HEK293 (cell line): Measurements from ENCODE around the gene WNT16.

Experiments used
- CTCF ChIA-PET: fragments of 350-600 bp; formaldehyde crosslinking; extraction: SDS; loops from one replicate; lab custom pipeline; 2021; ENCODE audit warnings: antibody characterized with exemption; lab: Yijun Ruan, JAX
- POLR2A ChIA-PET: fragments of 300-600 bp; formaldehyde crosslinking; extraction: SDS; loops from one replicate; lab custom pipeline; 2020; ENCODE audit warnings: antibody characterized with exemption, inconsistent platforms; lab: Yijun Ruan, JAX
- H3K27ac ChIP-seq: fragments of 200-500 bp; sonication (Bioruptor generic); 2 replicates; pipeline ENCODE4 v1.5.1; 2014; ENCODE audit warnings: low read depth, low read length, control low read depth, inconsistent platforms; ENCODE audit errors: extremely low read depth
- H3K36me3 ChIP-seq, 2 experiments: fragments of 200-500 bp in 1 of 2; sonication (Bioruptor generic) in 1 of 2; 1 replicate in 1 of 2; 2 replicates in 1 of 2; pipeline ENCODE4 v1.5.1; 2014 to 2017; ENCODE audit warnings: inconsistent platforms in 2 of 2, low read length in 2 of 2; ENCODE audit not compliant: control insufficient read depth in 2 of 2, insufficient read depth in 1 of 2
- H3K4me1 ChIP-seq: fragments of 200-500 bp; sonication (Bioruptor generic); 2 replicates; pipeline ENCODE4 v1.5.1; 2014; ENCODE audit warnings: mild to moderate bottlenecking, low read length, inconsistent platforms; ENCODE audit not compliant: control insufficient read depth, insufficient read depth
- H3K4me3 ChIP-seq: 2 replicates; pipeline ENCODE4 v1.5.1; 2011; ENCODE audit warnings: low read depth, mild to moderate bottlenecking, control low read depth, low read length, moderate library complexity
- H3K9me3 ChIP-seq: fragments of 200-500 bp; sonication (Bioruptor generic); 2 replicates; pipeline ENCODE4 v1.5.1; 2014; ENCODE audit warnings: low read depth, low read length, inconsistent platforms; ENCODE audit not compliant: control insufficient read depth, insufficient read depth
- BCL11A ChIP-seq: fragments of 450-650 bp; formaldehyde crosslinking; IDR thresholded peaks from 2 replicates; pipeline ENCODE4 v1.5.1; 2016; ENCODE audit warnings: low read depth, missing biosample characterization, missing genetic modification characterization
- GLI4 ChIP-seq: fragments of 450-650 bp; formaldehyde crosslinking; IDR thresholded peaks from 2 replicates; pipeline ENCODE4 v1.5.1; 2016; ENCODE audit warnings: missing biosample characterization, missing genetic modification characterization
- IKZF3 ChIP-seq: fragments of 450-650 bp; IDR thresholded peaks from 2 replicates; pipeline ENCODE4 v1.5.0; 2018; ENCODE audit warnings: missing biosample characterization, mild to moderate bottlenecking, missing genetic modification characterization, moderate library complexity
- REPIN1 ChIP-seq: fragments of 450-650 bp; formaldehyde crosslinking; IDR thresholded peaks from 2 replicates; pipeline ENCODE4 v1.5.1; 2017; ENCODE audit warnings: missing biosample characterization, missing genetic modification characterization, low read depth
- SCRT2 ChIP-seq: fragments of 450-650 bp; formaldehyde crosslinking; IDR thresholded peaks from 2 replicates; pipeline ENCODE4 v1.5.1; 2016; ENCODE audit warnings: missing biosample characterization, missing genetic modification characterization
- YY2 ChIP-seq: fragments of 450-650 bp; formaldehyde crosslinking; IDR thresholded peaks from 2 replicates; pipeline ENCODE4 v1.5.1; 2016; ENCODE audit warnings: missing biosample characterization, missing genetic modification characterization
- ZFP41 ChIP-seq: fragments of 450-650 bp; formaldehyde crosslinking; IDR thresholded peaks from 2 replicates; pipeline ENCODE4 v1.5.1; 2016; ENCODE audit warnings: missing biosample characterization, missing genetic modification characterization, borderline replicate concordance
- ZNF10 ChIP-seq: fragments of 450-650 bp; formaldehyde crosslinking; IDR thresholded peaks from 2 replicates; pipeline ENCODE4 v1.5.1; 2017; ENCODE audit warnings: missing biosample characterization, missing genetic modification characterization
- ZNF16 ChIP-seq: fragments of 450-650 bp; formaldehyde crosslinking; IDR thresholded peaks from 2 replicates; pipeline ENCODE4 v1.5.1; 2016; ENCODE audit warnings: low read depth, missing biosample characterization, missing genetic modification characterization
- ZNF19 ChIP-seq: fragments of 450-650 bp; formaldehyde crosslinking; IDR thresholded peaks from 2 replicates; pipeline ENCODE4; 2016; ENCODE audit warnings: missing biosample characterization, missing genetic modification characterization, low read depth
- ZNF239 ChIP-seq: fragments of 450-650 bp; formaldehyde crosslinking; IDR thresholded peaks from 2 replicates; pipeline ENCODE4 v1.5.1; 2016; ENCODE audit warnings: missing biosample characterization, missing genetic modification characterization
- ZNF311 ChIP-seq: fragments of 450-650 bp; formaldehyde crosslinking; IDR thresholded peaks from 2 replicates; pipeline ENCODE4 v1.5.1; 2017; ENCODE audit warnings: missing biosample characterization, missing genetic modification characterization, borderline replicate concordance
- ZNF404 ChIP-seq: fragments of 450-650 bp; formaldehyde crosslinking; IDR thresholded peaks from 2 replicates; pipeline ENCODE4 v1.5.1; 2017; ENCODE audit warnings: missing biosample characterization, missing genetic modification characterization
- ZSCAN16 ChIP-seq: fragments of 450-650 bp; formaldehyde crosslinking; IDR thresholded peaks from 2 replicates; pipeline ENCODE4 v1.5.1; 2016; ENCODE audit warnings: missing biosample characterization, missing genetic modification characterization
- TF ChIP-seq, protein P1 (sequence below): fragments of 450-650 bp; formaldehyde crosslinking; IDR thresholded peaks from 2 replicates; pipeline ENCODE4 v1.5.1; 2016; ENCODE audit warnings: missing biosample characterization, missing genetic modification characterization
- TF ChIP-seq, protein P2 (sequence below): fragments of 450-650 bp; formaldehyde crosslinking; IDR thresholded peaks from 2 replicates; pipeline ENCODE4 v1.5.1; 2016; ENCODE audit warnings: missing biosample characterization, missing genetic modification characterization
- TF ChIP-seq, protein P3 (sequence below): fragments of 450-650 bp; formaldehyde crosslinking; IDR thresholded peaks from 2 replicates; pipeline ENCODE4 v1.5.1; 2017; ENCODE audit warnings: missing biosample characterization, missing genetic modification characterization

Gene WNT16

DNA sequence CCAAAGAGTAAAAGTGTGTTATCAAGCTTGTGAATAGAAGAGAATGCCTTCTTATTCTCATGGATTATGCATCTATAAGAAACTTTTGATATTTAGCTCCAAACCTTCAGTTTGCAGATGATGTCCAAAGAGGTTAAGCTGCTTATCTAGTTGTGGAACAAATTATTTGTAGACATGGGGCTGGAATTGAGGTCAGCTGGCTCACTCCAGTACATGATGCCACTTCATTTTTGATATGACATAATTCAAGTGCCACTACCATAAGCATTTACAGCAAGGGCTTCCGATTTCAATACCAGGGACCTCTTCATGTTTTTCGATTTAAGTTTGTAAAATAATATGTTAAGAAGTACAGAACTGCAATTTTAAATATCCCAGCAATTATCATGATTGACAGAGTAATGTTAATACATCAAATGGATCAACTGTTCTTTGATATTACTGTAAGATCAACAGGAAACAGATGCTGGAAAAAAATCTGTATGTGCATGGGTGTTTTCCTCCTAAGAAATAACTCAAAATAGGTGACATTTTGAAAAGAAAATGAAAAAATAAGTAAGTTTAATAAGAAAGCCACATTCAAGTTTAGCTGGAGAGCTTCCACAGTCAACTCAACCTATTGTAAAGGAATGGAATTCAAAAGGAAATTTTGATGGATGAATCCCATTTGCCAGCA, 54.6 kb downstream of the WNT16 start:
- CTCF ChIA-PET = interaction anchor here (0.8 to 1.3 kb wide), 3 partner anchors 13 to 160 kb away, joined by 3 to 4 read pairs (median 3); no protein-coding TSS in a partner anchor
- Histone ChIP-seq H3K4me3 (no peak overlapping the region), H3K9me3 (no peaks in the 10 kb centered on the region), H3K36me3 (peaks cover under 1 to 11% of the 10 kb centered on the region in 2 experiments; a peak in 1 of 3 replicates), H3K27ac (no peak overlapping the region), H3K4me1 (no peaks in the 10 kb centered on the region)
- POLR2A ChIA-PET = no interaction called here
- no peak for TF ChIP-seq BCL11A (tag by site-specific recombination)
- TF ChIP-seq ZNF311 (tag by site-specific recombination) = no peak
- TF ChIP-seq ZSCAN16 (tag by site-specific recombination) = no peak
- TF ChIP-seq ZNF16 = no peak
- TF ChIP-seq ZNF10 (tag by site-specific recombination) = no peak
- TF ChIP-seq REPIN1 (tag by site-specific recombination) = no peak
- TF ChIP-seq, protein P1, sequence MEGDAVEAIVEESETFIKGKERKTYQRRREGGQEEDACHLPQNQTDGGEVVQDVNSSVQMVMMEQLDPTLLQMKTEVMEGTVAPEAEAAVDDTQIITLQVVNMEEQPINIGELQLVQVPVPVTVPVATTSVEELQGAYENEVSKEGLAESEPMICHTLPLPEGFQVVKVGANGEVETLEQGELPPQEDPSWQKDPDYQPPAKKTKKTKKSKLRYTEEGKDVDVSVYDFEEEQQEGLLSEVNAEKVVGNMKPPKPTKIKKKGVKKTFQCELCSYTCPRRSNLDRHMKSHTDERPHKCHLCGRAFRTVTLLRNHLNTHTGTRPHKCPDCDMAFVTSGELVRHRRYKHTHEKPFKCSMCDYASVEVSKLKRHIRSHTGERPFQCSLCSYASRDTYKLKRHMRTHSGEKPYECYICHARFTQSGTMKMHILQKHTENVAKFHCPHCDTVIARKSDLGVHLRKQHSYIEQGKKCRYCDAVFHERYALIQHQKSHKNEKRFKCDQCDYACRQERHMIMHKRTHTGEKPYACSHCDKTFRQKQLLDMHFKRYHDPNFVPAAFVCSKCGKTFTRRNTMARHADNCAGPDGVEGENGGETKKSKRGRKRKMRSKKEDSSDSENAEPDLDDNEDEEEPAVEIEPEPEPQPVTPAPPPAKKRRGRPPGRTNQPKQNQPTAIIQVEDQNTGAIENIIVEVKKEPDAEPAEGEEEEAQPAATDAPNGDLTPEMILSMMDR = no peak
- no peak for TF ChIP-seq IKZF3 (tag by site-specific recombination)
- no peak for TF ChIP-seq GLI4 (tag by site-specific recombination)
- TF ChIP-seq ZNF404 (tag by site-specific recombination) = no peak
- TF ChIP-seq, protein P2, sequence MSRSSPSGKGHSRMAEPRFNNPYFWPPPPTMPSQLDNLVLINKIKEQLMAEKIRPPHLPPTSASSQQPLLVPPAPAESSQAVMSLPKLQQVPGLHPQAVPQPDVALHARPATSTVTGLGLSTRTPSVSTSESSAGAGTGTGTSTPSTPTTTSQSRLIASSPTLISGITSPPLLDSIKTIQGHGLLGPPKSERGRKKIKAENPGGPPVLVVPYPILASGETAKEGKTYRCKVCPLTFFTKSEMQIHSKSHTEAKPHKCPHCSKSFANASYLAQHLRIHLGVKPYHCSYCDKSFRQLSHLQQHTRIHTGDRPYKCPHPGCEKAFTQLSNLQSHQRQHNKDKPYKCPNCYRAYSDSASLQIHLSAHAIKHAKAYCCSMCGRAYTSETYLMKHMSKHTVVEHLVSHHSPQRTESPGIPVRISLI = no peak
- no peak for TF ChIP-seq ZNF19
- no peak for TF ChIP-seq YY2 (tag by site-specific recombination)
- no peak for TF ChIP-seq SCRT2 (tag by site-specific recombination)

DNA sequence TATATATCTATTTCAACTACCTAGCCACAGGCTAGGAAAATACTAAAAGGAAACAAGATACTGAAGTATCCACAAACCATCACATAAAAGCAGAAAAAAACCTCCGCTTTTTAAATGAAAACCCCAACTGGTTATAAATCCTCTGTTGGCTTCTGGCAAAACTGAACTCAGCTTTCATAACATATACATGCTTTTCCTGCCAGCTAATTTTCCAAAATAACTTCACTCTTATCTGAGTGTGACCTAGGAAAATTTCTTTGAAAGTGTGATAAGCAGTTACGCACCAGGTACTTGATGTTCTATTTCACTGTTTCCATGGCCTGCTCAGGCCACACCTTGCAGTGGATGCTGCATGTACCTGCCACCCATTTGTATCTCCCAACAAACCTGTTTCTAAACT, 55.5 kb downstream of the WNT16 start:
- no peaks in the 10 kb centered on the region for H3K9me3 ChIP-seq
- ChIA-PET CTCF (interaction anchor here (1.3 kb wide), 1 partner anchor 12 kb away, joined by 4 read pairs; no protein-coding TSS in a partner anchor), POLR2A (no interaction called here)
- H3K27ac ChIP-seq = no peak overlapping the region
- no peaks in the 10 kb centered on the region for H3K4me1 ChIP-seq
- H3K4me3 ChIP-seq = no peak overlapping the region
- peaks cover 0 to 9% of the 10 kb centered on the region in 2 experiments; a peak in 1 of 3 replicates for H3K36me3 ChIP-seq
- TF ChIP-seq, protein P3, sequence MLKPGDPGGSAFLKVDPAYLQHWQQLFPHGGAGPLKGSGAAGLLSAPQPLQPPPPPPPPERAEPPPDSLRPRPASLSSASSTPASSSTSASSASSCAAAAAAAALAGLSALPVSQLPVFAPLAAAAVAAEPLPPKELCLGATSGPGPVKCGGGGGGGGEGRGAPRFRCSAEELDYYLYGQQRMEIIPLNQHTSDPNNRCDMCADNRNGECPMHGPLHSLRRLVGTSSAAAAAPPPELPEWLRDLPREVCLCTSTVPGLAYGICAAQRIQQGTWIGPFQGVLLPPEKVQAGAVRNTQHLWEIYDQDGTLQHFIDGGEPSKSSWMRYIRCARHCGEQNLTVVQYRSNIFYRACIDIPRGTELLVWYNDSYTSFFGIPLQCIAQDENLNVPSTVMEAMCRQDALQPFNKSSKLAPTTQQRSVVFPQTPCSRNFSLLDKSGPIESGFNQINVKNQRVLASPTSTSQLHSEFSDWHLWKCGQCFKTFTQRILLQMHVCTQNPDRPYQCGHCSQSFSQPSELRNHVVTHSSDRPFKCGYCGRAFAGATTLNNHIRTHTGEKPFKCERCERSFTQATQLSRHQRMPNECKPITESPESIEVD (tag by site-specific recombination) = peak; percentile 86
- TF ChIP-seq ZNF239 (tag by site-specific recombination) = no peak

DNA sequence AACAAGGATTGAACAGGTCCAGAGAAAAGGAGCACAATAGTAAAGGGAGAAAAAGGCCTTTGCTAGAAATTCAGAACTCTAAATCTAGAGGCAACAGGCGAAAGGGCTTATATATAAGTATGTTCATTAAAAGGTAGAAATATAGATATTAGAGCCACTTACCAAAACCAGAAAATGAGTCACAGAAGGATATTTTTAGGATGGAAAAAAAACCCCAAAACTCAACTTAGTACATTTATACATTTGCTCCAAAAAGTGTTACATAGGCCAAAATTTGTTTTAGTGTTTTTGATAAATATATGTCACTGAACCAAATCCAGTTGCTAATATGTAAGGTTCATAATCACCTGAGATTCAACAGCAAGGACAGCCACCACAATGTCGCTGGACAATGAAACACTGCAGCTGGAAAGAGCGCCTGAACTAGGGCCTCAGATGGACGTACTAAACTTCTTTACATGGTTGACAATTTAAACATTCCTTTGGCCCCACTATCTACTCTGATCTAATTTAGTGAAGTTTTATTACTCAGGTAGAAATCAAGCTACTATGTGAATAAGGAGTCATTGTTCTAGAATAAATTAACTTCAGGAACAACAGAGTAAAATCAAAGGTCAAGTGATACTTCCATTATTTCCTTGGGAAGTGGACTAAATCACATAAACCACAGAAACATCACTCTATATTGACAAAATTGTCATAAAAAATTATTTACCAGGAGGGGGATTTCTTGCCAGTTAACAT, 56.4 kb downstream of the WNT16 start:
- POLR2A ChIA-PET = interaction anchor here (3.0 kb wide), 1 partner anchor 11 kb away, joined by 15 read pairs; the partner anchor contains the start of gene FAM3C
- H3K4me3 ChIP-seq = no peak overlapping the region
- peaks cover 0 to under 1% of the 10 kb centered on the region in 2 experiments; a peak in 1 of 3 replicates for H3K36me3 ChIP-seq
- no peak overlapping the region for H3K27ac ChIP-seq
- no peaks in the 10 kb centered on the region for H3K9me3 ChIP-seq
- TF ChIP-seq, protein P3 (tag by site-specific recombination) = 0 out of 2 replicates have a peak, but pooled peaks have one; percentile 16
- no peak for TF ChIP-seq ZFP41
- TF ChIP-seq, all 188 proteins: peak for 1
- H3K4me1 ChIP-seq = no peaks in the 10 kb centered on the region
- CTCF ChIA-PET = interaction anchor here (3.4 kb wide), 1 partner anchor 11 kb away, joined by 26 read pairs; the partner anchor contains the start of gene FAM3C
